SK-N-SH (cell line): ENCODE measurements around the gene ROPN1B.
"Not testable (repeated sequence)": the region's sequence is repeated elsewhere in the genome, so short reads cannot be mapped to it uniquely, and the experiment has no call there.

Experiments used
- CHD2 ChIP-seq: fragments of 150-350 bp; IDR thresholded peaks from 2 replicates; pipeline ENCODE4 v1.6.1; 2018; ENCODE audit warnings: low read length; ENCODE audit not compliant: partially characterized antibody
- RAD21 ChIP-seq: IDR thresholded peaks from 2 replicates; pipeline ENCODE4 v1.6.1; 2012; ENCODE audit warnings: mild to moderate bottlenecking, low read length
- SMC3 ChIP-seq: IDR thresholded peaks from 2 replicates; pipeline ENCODE4 v1.6.1; 2012; ENCODE audit warnings: low read depth, low read length, improper control_type of control experiment
- TAF1 ChIP-seq: IDR thresholded peaks from 2 replicates; pipeline ENCODE4 v1.6.1; 2012; ENCODE audit warnings: low read depth, mild to moderate bottlenecking, low read length, moderate library complexity, borderline replicate concordance
- TCF12 ChIP-seq: IDR thresholded peaks from 2 replicates; pipeline ENCODE4 v1.4.0; 2012
- TF ChIP-seq, protein P1 (sequence below): fragments of 200-600 bp; sonication (generic); IDR thresholded peaks from 2 replicates; pipeline ENCODE4 v1.6.1; 2017; ENCODE audit warnings: antibody characterized with exemption, mild to moderate bottlenecking, moderate library complexity
- TF ChIP-seq, protein P2 (sequence below): fragments of 150-350 bp; IDR thresholded peaks from 2 replicates; pipeline ENCODE4 v1.6.1; 2017; ENCODE audit warnings: antibody characterized with exemption, low read length, low read depth, borderline replicate concordance

GRCh38 chr3:125957020-125957419 is 12.0 kb upstream of the ROPN1B start:
- TF ChIP-seq TAF1, SMC3, RAD21, TCF12, CHD2: not testable (repeated sequence)
- TF ChIP-seq, protein P1, sequence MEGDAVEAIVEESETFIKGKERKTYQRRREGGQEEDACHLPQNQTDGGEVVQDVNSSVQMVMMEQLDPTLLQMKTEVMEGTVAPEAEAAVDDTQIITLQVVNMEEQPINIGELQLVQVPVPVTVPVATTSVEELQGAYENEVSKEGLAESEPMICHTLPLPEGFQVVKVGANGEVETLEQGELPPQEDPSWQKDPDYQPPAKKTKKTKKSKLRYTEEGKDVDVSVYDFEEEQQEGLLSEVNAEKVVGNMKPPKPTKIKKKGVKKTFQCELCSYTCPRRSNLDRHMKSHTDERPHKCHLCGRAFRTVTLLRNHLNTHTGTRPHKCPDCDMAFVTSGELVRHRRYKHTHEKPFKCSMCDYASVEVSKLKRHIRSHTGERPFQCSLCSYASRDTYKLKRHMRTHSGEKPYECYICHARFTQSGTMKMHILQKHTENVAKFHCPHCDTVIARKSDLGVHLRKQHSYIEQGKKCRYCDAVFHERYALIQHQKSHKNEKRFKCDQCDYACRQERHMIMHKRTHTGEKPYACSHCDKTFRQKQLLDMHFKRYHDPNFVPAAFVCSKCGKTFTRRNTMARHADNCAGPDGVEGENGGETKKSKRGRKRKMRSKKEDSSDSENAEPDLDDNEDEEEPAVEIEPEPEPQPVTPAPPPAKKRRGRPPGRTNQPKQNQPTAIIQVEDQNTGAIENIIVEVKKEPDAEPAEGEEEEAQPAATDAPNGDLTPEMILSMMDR, result not testable (repeated sequence)
- TF ChIP-seq, protein P2, sequence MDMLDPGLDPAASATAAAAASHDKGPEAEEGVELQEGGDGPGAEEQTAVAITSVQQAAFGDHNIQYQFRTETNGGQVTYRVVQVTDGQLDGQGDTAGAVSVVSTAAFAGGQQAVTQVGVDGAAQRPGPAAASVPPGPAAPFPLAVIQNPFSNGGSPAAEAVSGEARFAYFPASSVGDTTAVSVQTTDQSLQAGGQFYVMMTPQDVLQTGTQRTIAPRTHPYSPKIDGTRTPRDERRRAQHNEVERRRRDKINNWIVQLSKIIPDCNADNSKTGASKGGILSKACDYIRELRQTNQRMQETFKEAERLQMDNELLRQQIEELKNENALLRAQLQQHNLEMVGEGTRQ, result not testable (repeated sequence)
